A172 (cell line): ENCODE results near the gene DPH2. TPM values are rescaled to one million over a fixed set of nuclear protein-coding genes. Genes with fewer than 3 reads are reported as not detected.
A peak's percentile ranks its signal among the peaks of the same experiment; 100 is the strongest.

Experiments
- DNase-seq: peaks from one replicate; pipeline ENCODE4 v3.0.0-alpha.2; 2015; ENCODE audit warnings: low spot score
- total RNA-seq: library from RNA; depleted of rRNA; stranded (reverse); fragments of >200 nt; shearing (Covaris generic); gene quantifications from 2 replicates; pipeline ENCODE4 v1.2.3, GENCODE V29; 2014

DPH2 gene
- total RNA-seq, 1 experiment from 2014 or later = 26.5 TPM

GRCh38 chr1:43944860-43945259, 24.9 kb upstream of the DPH2 start:
- no peak for DNase-seq

- DNase-seq = no peak
Observed at GRCh38 chr1:43945674-43946235, 24.1 kb upstream of the DPH2 start.

GRCh38 chr1:43946236-43947060, 23.4 kb upstream of the DPH2 start, which contains the start of gene IPO13:
Gene IPO13 (plus strand): TSS chr1:43946950. CDS start chr1:43947601, 651 bp downstream.
- DNase-seq = peak; percentile 84

GRCh38 chr1:43947061-43947873, 22.5 kb upstream of the DPH2 start:
- no peak for DNase-seq

- no peak for DNase-seq
Observed at GRCh38 chr1:43947874-43948437, 21.9 kb upstream of the DPH2 start.

GRCh38 chr1:43949678-43950077, 20.1 kb upstream of the DPH2 start:
- DNase-seq = no peak

- DNase-seq = no peak
Observed at GRCh38 chr1:43951021-43951985, 18.5 kb upstream of the DPH2 start.

GRCh38 chr1:43952731-43953346, 17.0 kb upstream of the DPH2 start:
- DNase-seq = no peak

GRCh38 chr1:43953361-43953760, 16.4 kb upstream of the DPH2 start:
- DNase-seq = no peak

GRCh38 chr1:43954036-43954435, 15.8 kb upstream of the DPH2 start:
- DNase-seq = no peak

GRCh38 chr1:43956234-43956633, 13.6 kb upstream of the DPH2 start:
- no peak for DNase-seq

GRCh38 chr1:43957407-43958040, 12.3 kb upstream of the DPH2 start:
- DNase-seq = no peak

GRCh38 chr1:43958351-43959255, 11.2 kb upstream of the DPH2 start:
- no peak for DNase-seq

GRCh38 chr1:43960798-43961197, 9.0 kb upstream of the DPH2 start:
- no peak for DNase-seq

GRCh38 chr1:43961692-43962091, 8.1 kb upstream of the DPH2 start:
- no peak for DNase-seq

GRCh38 chr1:43962324-43962723, 7.5 kb upstream of the DPH2 start:
- DNase-seq = no peak

- no peak for DNase-seq
Observed at GRCh38 chr1:43963006-43963405, 6.8 kb upstream of the DPH2 start.

GRCh38 chr1:43963890-43964289, 5.9 kb upstream of the DPH2 start:
- no peak for DNase-seq

- DNase-seq = no peak
Observed at GRCh38 chr1:43965316-43965715, 4.5 kb upstream of the DPH2 start.
